Stimulated activated CD4-positive, alpha-beta T cell treated with anti-CD3 and anti-CD28 coated beads, Interleukin-15, amount 100 ng/mL, for 1 hour (primary cell): ENCODE measurements around the gene TMED1.
"Not testable (repeated sequence)": the region's sequence is repeated elsewhere in the genome, so short reads cannot be mapped to it uniquely, and the experiment has no call there.

Source experiments
- DNase-seq, 2 donors: peaks; one replicate each; pipeline ENCODE4 v3.0.0-alpha.2; 2020; ENCODE audit warnings: low read depth in 1 of 2, low spot score in 1 of 2

The TMED1 gene, protein sequence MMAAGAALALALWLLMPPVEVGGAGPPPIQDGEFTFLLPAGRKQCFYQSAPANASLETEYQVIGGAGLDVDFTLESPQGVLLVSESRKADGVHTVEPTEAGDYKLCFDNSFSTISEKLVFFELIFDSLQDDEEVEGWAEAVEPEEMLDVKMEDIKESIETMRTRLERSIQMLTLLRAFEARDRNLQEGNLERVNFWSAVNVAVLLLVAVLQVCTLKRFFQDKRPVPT

GRCh38 chr19:10835754-10836478 lies at the start of gene TMED1:
TMED1 (minus strand) TSS chr19:10836212; CDS start chr19:10836191, 21 bp downstream.
- peak; percentile 84 to 85 for DNase-seq

- no peak for DNase-seq
Measured at GRCh38 chr19:10885201-10886169, 49.5 kb upstream of the TMED1 start.

DNA sequence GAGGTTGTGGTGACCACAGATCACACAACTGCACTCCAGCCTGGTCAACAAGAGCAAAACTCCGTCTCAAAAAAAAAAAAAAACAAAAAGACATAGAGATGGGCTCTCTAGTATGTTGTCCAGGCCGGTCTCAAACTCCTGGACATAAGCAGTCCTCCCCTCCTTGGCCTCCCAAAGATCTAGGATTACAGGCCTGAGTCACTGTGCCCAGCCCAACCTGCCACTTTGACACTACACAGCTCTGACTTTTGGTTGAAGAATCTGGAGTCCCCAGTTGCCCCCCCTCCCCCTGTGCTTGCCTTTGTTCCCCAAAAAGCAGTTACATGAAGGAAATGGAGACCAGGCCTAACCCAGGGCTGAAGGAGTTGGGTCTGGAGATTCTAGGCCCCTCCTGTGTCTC lies 48.3 kb upstream of the TMED1 start:
- no peak for DNase-seq

- DNase-seq = no peak
Measured at GRCh38 chr19:10882108-10882457, 46.1 kb upstream of the TMED1 start.

DNA sequence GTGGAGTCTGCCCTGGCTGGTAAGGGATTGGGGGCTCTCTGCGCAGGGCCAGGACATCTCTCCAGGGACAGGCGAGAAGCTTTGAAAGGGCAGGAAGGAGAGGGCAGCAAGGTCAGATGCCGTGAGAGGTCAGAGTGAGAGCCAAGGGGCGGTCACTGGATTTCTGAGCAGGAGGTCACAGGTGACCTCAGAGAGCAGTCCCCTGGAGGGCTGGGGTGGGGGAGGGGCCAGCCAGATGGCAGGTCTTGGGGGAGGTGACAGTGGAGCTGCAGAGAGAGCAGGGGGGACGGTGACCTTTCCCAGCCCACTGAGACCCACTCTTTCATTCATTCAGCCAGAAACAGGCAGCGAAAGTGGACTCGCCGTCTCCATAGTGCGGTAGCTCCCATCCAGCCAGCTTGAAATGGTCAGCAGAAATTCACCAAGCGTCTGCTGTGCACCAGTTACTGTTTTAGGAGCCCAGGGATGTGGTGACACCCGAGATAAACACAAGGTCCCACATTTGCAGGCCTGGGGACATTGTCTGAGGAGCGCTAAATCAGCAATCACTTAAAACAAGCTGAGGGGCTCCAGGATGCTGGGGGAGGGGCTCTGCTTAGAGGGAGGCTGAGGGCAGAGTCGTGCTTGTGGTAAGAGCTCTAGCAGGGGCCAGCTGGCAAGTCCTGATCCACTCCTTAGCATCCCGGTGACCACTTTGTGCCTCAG lies 45.5 kb upstream of the TMED1 start:
- DNase-seq = no peak

- no peak for DNase-seq
Measured at GRCh38 chr19:10878253-10878652, 42.2 kb upstream of the TMED1 start.

DNA sequence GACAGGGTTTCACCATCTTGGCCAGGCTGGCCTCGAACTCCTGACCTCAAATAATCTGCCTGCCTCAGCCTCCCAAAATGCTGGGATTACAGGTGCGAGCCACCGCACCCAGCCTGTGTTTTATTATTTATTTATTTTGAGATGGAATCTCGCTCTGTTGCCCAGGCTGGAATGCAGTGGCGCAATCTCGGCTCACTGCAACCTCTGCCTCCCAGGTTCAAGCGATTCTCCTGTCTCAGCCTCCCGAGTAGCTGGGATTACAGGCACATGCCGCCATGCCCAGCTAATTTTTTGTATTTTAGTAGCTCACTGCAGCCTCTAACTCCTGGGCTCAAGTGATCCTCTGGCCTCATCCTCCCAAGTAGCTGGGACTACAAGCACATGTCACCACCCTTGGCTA lies 41.6 kb upstream of the TMED1 start:
- not testable (repeated sequence) for DNase-seq

- DNase-seq = no peak
Measured at GRCh38 chr19:10876459-10877240, 40.6 kb upstream of the TMED1 start.

GRCh38 chr19:10874024-10874423 lies 38.0 kb upstream of the TMED1 start:
- no peak for DNase-seq

- DNase-seq = peak in 1 of 2 donors; percentile 23
Measured at GRCh38 chr19:10872546-10873107, 36.6 kb upstream of the TMED1 start.

- DNase-seq = peak in 1 of 2 donors; percentile 22
Measured at GRCh38 chr19:10871711-10872545, 35.9 kb upstream of the TMED1 start.

DNA sequence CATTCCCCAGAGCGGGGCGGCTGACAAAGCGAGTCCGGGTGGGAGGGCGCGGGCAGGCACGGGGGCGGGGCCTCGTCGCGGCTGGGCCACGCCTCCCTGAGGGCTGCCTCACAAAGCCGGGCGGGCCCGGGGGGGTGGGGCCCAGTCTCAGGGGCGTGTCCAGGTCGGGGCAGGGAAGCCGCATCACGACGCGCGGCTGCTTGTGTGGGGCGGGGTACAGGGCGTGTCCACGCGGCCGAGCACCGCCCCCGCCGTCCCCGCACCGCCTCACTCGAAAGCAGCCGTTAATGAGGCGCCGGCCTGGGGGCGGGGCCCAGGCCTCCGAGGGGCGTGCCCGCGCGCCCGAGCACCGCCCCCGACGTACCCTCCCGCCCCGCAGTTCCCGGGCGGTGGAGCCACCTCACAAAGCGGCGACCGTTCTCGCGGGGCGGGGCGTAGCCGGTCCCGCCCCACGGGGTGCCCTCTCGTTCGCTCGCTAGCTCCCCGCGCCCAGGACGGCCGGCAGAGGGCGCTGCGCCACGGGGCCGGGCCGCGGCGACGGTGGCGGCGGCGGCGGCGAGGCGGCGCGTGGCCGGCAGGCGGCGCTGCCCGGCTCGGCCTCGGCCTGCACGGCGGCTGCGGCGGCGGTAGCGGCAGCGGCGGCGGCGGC lies 35.1 kb upstream of the TMED1 start, which contains the start of gene CARM1:
Gene CARM1 (plus strand): TSS at position 599 of the 649 bp plus-strand sequence. CDS start 150 bp downstream, outside the sequence.
- peak; percentile 100 for DNase-seq

DNA sequence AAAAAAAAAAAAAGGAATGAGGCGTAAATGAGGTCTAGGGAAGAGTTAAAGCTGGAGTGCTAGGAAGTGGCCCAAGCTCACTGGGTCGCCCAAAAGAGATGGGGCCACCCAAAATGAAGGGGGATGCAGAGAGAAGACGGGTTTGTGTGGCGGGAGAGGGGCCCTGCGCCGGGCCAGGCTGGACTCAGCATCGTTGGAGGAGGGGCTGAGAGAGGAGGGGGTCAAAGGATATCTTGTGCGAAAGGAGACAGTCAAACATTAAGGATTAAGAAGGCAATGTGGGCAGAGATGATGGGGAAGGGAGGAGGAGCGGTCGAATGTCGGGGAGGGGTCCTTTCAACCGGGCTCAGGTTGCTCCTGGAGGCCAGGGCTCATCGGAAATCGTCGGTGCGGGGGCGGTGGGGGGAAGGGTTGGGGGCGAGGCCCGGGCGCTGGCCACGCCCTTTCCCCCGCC lies 34.5 kb upstream of the TMED1 start:
- no peak for DNase-seq

DNA sequence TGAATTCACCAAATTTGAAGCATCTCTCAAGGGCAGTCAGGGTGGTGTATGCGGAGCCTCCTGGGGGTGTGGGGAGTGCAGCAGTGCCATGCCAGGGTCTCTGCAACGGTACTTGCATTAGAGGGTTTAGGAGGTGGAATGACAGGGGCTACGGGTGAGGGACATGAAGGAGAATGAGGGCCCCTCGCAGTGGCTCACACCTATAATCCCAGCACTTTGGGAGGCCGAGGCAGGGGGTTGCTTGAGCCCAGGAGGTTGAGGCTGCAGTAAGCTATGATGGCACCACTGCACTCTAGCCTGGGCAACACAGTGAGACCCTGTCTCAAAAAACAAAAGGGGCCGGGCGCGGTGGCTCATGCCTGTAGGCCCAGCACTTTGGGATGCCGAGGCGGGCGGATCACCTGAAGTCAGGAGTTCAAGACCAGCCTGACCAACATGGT lies 33.9 kb upstream of the TMED1 start:
- not testable (repeated sequence) for DNase-seq

GRCh38 chr19:10868872-10869547 lies 33.0 kb upstream of the TMED1 start:
- no peak for DNase-seq

- no peak for DNase-seq
Measured at GRCh38 chr19:10866495-10866894, 30.5 kb upstream of the TMED1 start.

- DNase-seq = peak; percentile 63 to 67
Measured at GRCh38 chr19:10864538-10864899, 28.5 kb upstream of the TMED1 start.
